Thyroid gland (tissue), 4 donors: Measurements from ENCODE around the gene TMEM255B. TPM values are rescaled to one million over a fixed set of nuclear protein-coding genes. Genes with fewer than 3 reads are reported as not detected.

ENCODE experiments used
- DNase-seq, 2 donors: peaks; one replicate each; pipeline ENCODE4 v3.0.0-alpha.2; 2019
- H3K27ac ChIP-seq, 3 donors: fragments of 200-600 bp; sonication (generic); 1 replicate in 2 of 3; 2 replicates in 1 of 3; pipeline ENCODE4 v1.5.1; 2016 to 2019; ENCODE audit warnings: mild to moderate bottlenecking in 1 of 3, moderate library complexity in 1 of 3
- H3K27me3 ChIP-seq: fragments of 200-600 bp; sonication (generic); one replicate; pipeline ENCODE4 v1.5.1; 2019
- H3K36me3 ChIP-seq, 2 donors: fragments of 200-600 bp; sonication (generic); one replicate each; pipeline ENCODE4 v1.5.1; 2016 to 2019
- H3K4me1 ChIP-seq, 2 donors: fragments of 200-600 bp; sonication (generic); one replicate each; pipeline ENCODE4 v1.5.1; 2017 to 2019
- H3K4me3 ChIP-seq, 3 donors: fragments of 200-600 bp; sonication (generic); replicated peaks in 1 of 3; 1 replicate in 2 of 3; 2 replicates in 1 of 3; pipeline ENCODE4 v1.5.1; 2016; ENCODE audit warnings: mild to moderate bottlenecking in 1 of 3
- H3K9me3 ChIP-seq: fragments of 200-600 bp; sonication (generic); one replicate; pipeline ENCODE4 v1.5.1; 2017
- CTCF ChIP-seq, 6 experiments: fragments of 200-600 bp in 3 of 6; fragments of 450-650 bp in 3 of 6; sonication (generic) in 3 of 6; IDR thresholded peaks; one replicate each; pipeline ENCODE4 v1.5.1; 2016 to 2019; ENCODE audit warnings: antibody characterized with exemption in 6 of 6, mild to moderate bottlenecking in 2 of 6, inconsistent platforms in 1 of 6, moderate library complexity in 1 of 6
- POLR2A ChIP-seq, 2 donors: fragments of 450-650 bp; IDR thresholded peaks; one replicate each; pipeline ENCODE4 v1.6.1; 2017; ENCODE audit warnings: antibody characterized with exemption in 2 of 2, mild to moderate bottlenecking in 2 of 2, moderate library complexity in 1 of 2
- WGBS, 2 donors: methylation state at CpG; one replicate each; pipeline ENCODE4 v1.1.5; 2017; 5-methylcytosine and 5-hydroxymethylcytosine counted together
- intact Hi-C: fragments of 100-400 bp; cut with DNase I; formaldehyde crosslinking; loops from one replicate; pipeline ENCODE4 v1.15.1; 2023
- total RNA-seq, 4 donors: library from RNA; depleted of rRNA; stranded (reverse); fragments of >200 nt; gene quantifications; one replicate each; pipeline ENCODE4 v1.2.3, GENCODE V29; 2016

Gene TMEM255B
- 1 to 10 TPM; 6.1 to 9.2 (median 8.3) TPM for total RNA-seq

- intact Hi-C loops, result no loop called here
- Histone ChIP-seq H3K36me3 (no peaks in the 10 kb centered on the region), H3K27ac (peak within 1 kb of the TSS; percentile 28 to 67 (median 39)), H3K27me3 (no peaks in the 10 kb centered on the region), H3K4me3 (peak within 1 kb of the TSS; percentile 2 to 63 (median 48)), H3K4me1 (peaks cover 7 to 15% of the 10 kb centered on the region in 2 donors), H3K9me3 (no peaks in the 10 kb centered on the region)
- TF ChIP-seq CTCF (IDR thresholded peaks at IDR 0.05) (peak in 2 of 6 experiments; percentile 37 to 53), POLR2A (IDR thresholded peaks at IDR 0.05) (no peak)
- peak; percentile 84 to 86 for DNase-seq
- WGBS, 2 donors, result 4 to 5% methylated on average over 46 to 61 of the region's 80 CpGs
Observed at GRCh38 chr13:113758651-113759524, at the start of gene TMEM255B. Gene TMEM255B (plus strand): TSS chr13:113759226. CDS start chr13:113759270, 44 bp downstream.

GRCh38 chr13:113722921-113723320 is 36.1 kb upstream of the TMEM255B start:
- Histone ChIP-seq H3K4me1 (peaks cover 5 to 8% of the 10 kb centered on the region in 2 donors), H3K36me3 (no peaks in the 10 kb centered on the region), H3K27me3 (no peaks in the 10 kb centered on the region), H3K9me3 (no peaks in the 10 kb centered on the region), H3K4me3 (no peak overlapping the region), H3K27ac (no peak overlapping the region)
- intact Hi-C loops, result no loop called here
- WGBS, 2 donors, result 86 to 100% methylated on average over 1 to 5 of the region's 11 CpGs
- TF ChIP-seq CTCF (IDR thresholded peaks at IDR 0.05) (no peak), POLR2A (IDR thresholded peaks at IDR 0.05) (no peak)
- DNase-seq, result no peak

GRCh38 chr13:113723410-113724015 is 35.5 kb upstream of the TMEM255B start:
- Histone ChIP-seq H3K27ac (no peak overlapping the region), H3K36me3 (no peaks in the 10 kb centered on the region), H3K4me3 (no peak overlapping the region), H3K9me3 (no peaks in the 10 kb centered on the region), H3K4me1 (peaks cover 5 to 8% of the 10 kb centered on the region in 2 donors), H3K27me3 (no peaks in the 10 kb centered on the region)
- WGBS, 2 donors, result 87 to 92% methylated on average over 9 to 13 of the region's 13 CpGs
- intact Hi-C loops, result no loop called here
- DNase-seq, result no peak
- TF ChIP-seq CTCF (IDR thresholded peaks at IDR 0.05) (no peak), POLR2A (IDR thresholded peaks at IDR 0.05) (no peak)

- Histone ChIP-seq H3K27me3 (no peaks in the 10 kb centered on the region), H3K4me3 (peak overlapping the region in 1 of 3 donors; percentile 30), H3K27ac (peak overlapping the region; percentile 63 to 77 (median 72)), H3K4me1 (peaks cover 5 to 8% of the 10 kb centered on the region in 2 donors), H3K9me3 (no peaks in the 10 kb centered on the region), H3K36me3 (no peaks in the 10 kb centered on the region)
- 80 to 83% methylated on average over 23 to 29 of the region's 30 CpGs for WGBS, 2 donors
- DNase-seq, result no peak
- intact Hi-C loops, result no loop called here
- no peak for TF ChIP-seq CTCF (IDR thresholded peaks at IDR 0.05)
- no peak for TF ChIP-seq POLR2A (IDR thresholded peaks at IDR 0.05)
Observed at GRCh38 chr13:113724016-113724758, 34.8 kb upstream of the TMEM255B start.
